ENCODE results near the gene PCDHGA2. TPM values are rescaled to one million over a fixed set of nuclear protein-coding genes. Genes with fewer than 3 reads are reported as not detected.

Gene PCDHGA2
- total and polyA plus RNA-seq, 9 of the 15 experiments (the other 6 are each of a cell fraction or from before 2014, with no cell fraction given), result 0.07 to 0.27 (median 0.15) TPM; not detected in 2

GRCh38 chr5:141343242-141343952, 4.8 kb downstream of the PCDHGA2 start, which contains the start of gene PCDHGA3 (continued):
- TF ChIP-seq ELK1 (CRISPR knock-in tag; IDR thresholded peaks at IDR 0.05), result no peak

- Histone ChIP-seq H3K27ac (ENCODE audit: extremely low read depth, low read depth, low read length) (no peak overlapping the region), H3K9ac (ENCODE audit: insufficient read depth in 1 of 2, low read depth in 2 of 2, low read length in 2 of 2) (peak overlapping the region; percentile 37 to 39), H4K20me1 (replicated peaks; ENCODE audit: control insufficient read depth, insufficient read depth, low read length) (no peaks in the 10 kb centered on the region), H3K4me3 (peak overlapping the region; percentile 40), H3K36me3 (ENCODE audit: control insufficient read depth, insufficient read depth, low read length) (no peaks in the 10 kb centered on the region), H3K9me1 (ENCODE audit: control insufficient read depth, insufficient read depth, low read length) (no peaks in the 10 kb centered on the region), H3K9me3 (replicated peaks; ENCODE audit: control insufficient read depth, insufficient read depth, low read depth, low read length) (no peaks in the 10 kb centered on the region), H2AFZ (ENCODE audit: low read depth, low read length) (peak overlapping the region; percentile 89), H3K4me1 (replicated peaks in 1 of 2; ENCODE audit: control insufficient read depth in 2 of 2, insufficient read depth in 2 of 2, low read length in 2 of 2) (peaks cover 0 to 7% of the 10 kb centered on the region in 2 experiments; a peak in 2 of 5 replicates), H3K4me2 (ENCODE audit: insufficient read depth, low read length) (peak overlapping the region; percentile 72), H3K27me3 (ENCODE audit: control insufficient read depth in 2 of 2, insufficient read depth in 2 of 2, low read length in 2 of 2) (peaks cover 9 to 22% of the 10 kb centered on the region in 2 experiments), H3K79me2 (ENCODE audit: control insufficient read depth, insufficient read depth, low read length) (no peaks in the 10 kb centered on the region)
- TSS peak; percentile 42 for BruUV-seq (replicated peaks)
- intact Hi-C loops (cut with micrococcal nuclease) (loop anchor here (5.0 kb wide), 1 partner anchor 168 kb away; no protein-coding TSS in a partner anchor), in situ Hi-C loops (cut with MboI) (no loop called here)
- peak; percentile 73 for ATAC-seq
- DNase-seq (ENCODE audit: extremely low read depth in 1 of 4, low spot score in 3 of 4), result peak in 1 of 4 experiments; percentile 20
- CTCF ChIA-PET (ENCODE audit: low intra/inter-chr PET ratio), result interaction anchor here (0.7 to 2.0 kb wide), 3 partner anchors 21 to 214 kb away, joined by 3 to 4 read pairs (median 4); no protein-coding TSS in a partner anchor
- no peak for FAIRE-seq
- WGBS (ENCODE audit: insufficient coverage, low coverage, missing lambda C conversion rate), result 23% methylated on average over 30 of the region's 31 CpGs
- POLR2A ChIA-PET, result interaction anchor here (1.1 kb wide), 1 partner anchor 220 kb away, joined by 4 read pairs; no protein-coding TSS in a partner anchor
- no peak for TF ChIP-seq ZBTB33 (CRISPR knock-in tag; IDR thresholded peaks at IDR 0.05)
- TF ChIP-seq CXXC5 (CRISPR knock-in tag; IDR thresholded peaks at IDR 0.05), result 0 out of 2 replicates have a peak, but pooled peaks have one; percentile 29
- TF ChIP-seq STAT6 (CRISPR knock-in tag; IDR thresholded peaks at IDR 0.05), result 0 out of 2 replicates have a peak, but pooled peaks have one; percentile 48
- TF ChIP-seq NEUROD1 (IDR thresholded peaks at IDR 0.05; ENCODE audit: borderline replicate concordance, low read depth, low read length, partially characterized antibody), result no peak
- no peak for TF ChIP-seq BCL6 (CRISPR knock-in tag; IDR thresholded peaks at IDR 0.05)
- peak; percentile 71 for TF ChIP-seq KAT8 (IDR thresholded peaks at IDR 0.05; ENCODE audit: low read depth)
- no peak for TF ChIP-seq BRD9 (IDR thresholded peaks at IDR 0.05; ENCODE audit: low read depth, partially characterized antibody)
- no peak for TF ChIP-seq MEIS2 (IDR thresholded peaks at IDR 0.05; ENCODE audit: partially characterized antibody)
- TF ChIP-seq ZNF174 (CRISPR knock-in tag; IDR thresholded peaks at IDR 0.05), result no peak
- no peak for TF ChIP-seq RBM34 (IDR thresholded peaks at IDR 0.05; ENCODE audit: borderline replicate concordance, insufficient read depth, low read length)
- TF ChIP-seq RBFOX2 (IDR thresholded peaks at IDR 0.05; ENCODE audit: low read depth, low read length), result no peak
- no peak for TF ChIP-seq ZNF24 (IDR thresholded peaks at IDR 0.05)
- no peak for TF ChIP-seq POLR2H (tag; IDR thresholded peaks at IDR 0.05; ENCODE audit: low read depth)
Observed at GRCh38 chr5:141343953-141344463, 5.4 kb downstream of the PCDHGA2 start.
